ENCODE data around the gene CCDC187. TPM values are rescaled to one million over a fixed set of nuclear protein-coding genes. Genes with fewer than 3 reads are reported as not detected.

The CCDC187 gene
- total and polyA plus RNA-seq, 2 of the 13 experiments (the other 11 are each of a cell fraction or from before 2014, with no cell fraction given), result 0.03 to 0.13 TPM

- no peak for FAIRE-seq
- intact Hi-C loops (cut with micrococcal nuclease; ENCODE audit: unreplicated experiment), result no loop called here
- peak overlapping the region in 2 of 3 experiments; percentile 9 to 35; a peak in 2 of 6 replicates for H3K4me3 ChIP-seq (replicated peaks in 1 of 3; ENCODE audit: insufficient read depth in 1 of 3, low read depth in 2 of 3, low read length in 3 of 3)
- TF ChIP-seq PATZ1 (CRISPR knock-in tag; IDR thresholded peaks at IDR 0.05), result 0 out of 2 replicates have a peak, but pooled peaks have one; percentile 31
- no peak for TF ChIP-seq ZBTB42 (CRISPR knock-in tag; IDR thresholded peaks at IDR 0.05)
- no peak for TF ChIP-seq CCDC6 (CRISPR knock-in tag; IDR thresholded peaks at IDR 0.05)
- TF ChIP-seq MIER3 (CRISPR knock-in tag; IDR thresholded peaks at IDR 0.05; ENCODE audit: borderline replicate concordance), result no peak
- TF ChIP-seq CBX5 (CRISPR knock-in tag; IDR thresholded peaks at IDR 0.05; ENCODE audit: borderline replicate concordance), result peak; percentile 46; the same call in 1 of the 2 replicates
- TF ChIP-seq REST (IDR thresholded peaks at IDR 0.05; ENCODE audit: borderline replicate concordance in 1 of 2, low read depth in 1 of 2, low read length in 2 of 2), result no peak
- no peak for TF ChIP-seq JUN (CRISPR knock-in tag; IDR thresholded peaks at IDR 0.05)
- no peak for TF ChIP-seq TP53 (CRISPR knock-in tag; conservative IDR thresholded peaks at IDR 0.05)
- no peak for TF ChIP-seq ZNF781 (CRISPR knock-in tag; IDR thresholded peaks at IDR 0.05; ENCODE audit: borderline replicate concordance, not compliant biosample characterization)
- peak; percentile 10 for TF ChIP-seq TEAD3 (CRISPR knock-in tag; optimal IDR thresholded peaks at IDR 0.05; ENCODE audit: borderline replicate concordance)
- no peak for TF ChIP-seq TAF15 (IDR thresholded peaks at IDR 0.05; ENCODE audit: low read depth, low read length, poor library complexity, severe bottlenecking)
- TF ChIP-seq NR0B2 (CRISPR knock-in tag; IDR thresholded peaks at IDR 0.05), result no peak
- TF ChIP-seq HHEX (CRISPR knock-in tag; IDR thresholded peaks at IDR 0.05), result no peak
- no peak for TF ChIP-seq GTF3A (CRISPR knock-in tag; conservative IDR thresholded peaks at IDR 0.05)
- no peak for TF ChIP-seq ZBTB43 (CRISPR knock-in tag; conservative IDR thresholded peaks at IDR 0.05)
Observed at GRCh38 chr9:136289651-136290507, 14.0 kb downstream of the CCDC187 start.

More at GRCh38 chr9:136289651-136290507, 14.0 kb downstream of the CCDC187 start:
- WGBS (ENCODE audit: low lambda C conversion rate), result 53% methylated on average over 8 of the region's 30 CpGs
- Histone ChIP-seq H4K20me1 (ENCODE audit: insufficient read depth, low read length) (no peaks in the 10 kb centered on the region), H3K27me3 (ENCODE audit: control insufficient read depth in 1 of 2, insufficient read depth in 2 of 2, low read length in 2 of 2) (peaks cover 17 to 63% of the 10 kb centered on the region in 2 experiments), H3K4me2 (ENCODE audit: low read depth, low read length) (peak overlapping the region; percentile 32; the same call in 1 of the 2 replicates), H3K79me2 (ENCODE audit: insufficient read depth, low read length) (no peaks in the 10 kb centered on the region), H3K27ac (ENCODE audit: extremely low read length, insufficient read depth, low read length) (no peak overlapping the region), H3K9ac (ENCODE audit: insufficient read depth, low read depth, low read length) (no peak overlapping the region), H3K4me1 (ENCODE audit: insufficient read depth, low read length) (peaks cover 13% of the 10 kb centered on the region), H3K9me3 (ENCODE audit: low read length) (no peaks in the 10 kb centered on the region), H3K36me3 (replicated peaks in 1 of 2; ENCODE audit: control insufficient read depth in 1 of 2, insufficient read depth in 2 of 2, low read length in 2 of 2) (no peaks in the 10 kb centered on the region), H2AFZ (ENCODE audit: low read length) (no peak overlapping the region)
- ATAC-seq (peak; percentile 22; the same call in 2 of the 3 replicates), DNase-seq (ENCODE audit: low spot score) (no peak)
- BruUV-seq (replicated peaks), result no TSS peak
- ChIA-PET CTCF (ENCODE audit: low intra/inter-chr PET ratio, low total read pairs) (no interaction called here), POLR2A (no interaction called here)
- in situ Hi-C loops (cut with HindIII; ENCODE audit: extremely low pct_ligation_motif_present, low pct_unique_long_range_greater_than_20kb), result loop anchor here (10.0 kb wide), 1 partner anchor 115 kb away; no protein-coding TSS in a partner anchor
